Prostate gland (tissue), 2 donors: ENCODE data around the gene PPP1R36. TPM values are rescaled to one million over a fixed set of nuclear protein-coding genes. Genes with fewer than 3 reads are reported as not detected.
"Not testable (repeated sequence)": the region's sequence is repeated elsewhere in the genome, so short reads cannot be mapped to it uniquely, and the experiment has no call there.

Experiments used
- DNase-seq: peaks from one replicate; pipeline ENCODE4 v3.0.0-alpha.2; 2019; ENCODE audit warnings: low spot score
- H3K27ac ChIP-seq, 2 donors: fragments of 200-600 bp; sonication (generic); 2 replicates each; pipeline ENCODE4 v1.5.1; 2017 to 2019
- H3K27me3 ChIP-seq: fragments of 200-600 bp; sonication (generic); replicated peaks from 2 replicates; pipeline ENCODE4 v1.5.1; 2019; ENCODE audit not compliant: insufficient read depth
- H3K36me3 ChIP-seq, 2 donors: fragments of 200-600 bp; sonication (generic); 1 replicate in 1 of 2; 2 replicates in 1 of 2; pipeline versions ENCODE4 v1.5.1 to v1.8.1; 2017 to 2019
- H3K4me1 ChIP-seq: fragments of 200-600 bp; sonication (generic); replicated peaks from 2 replicates; pipeline ENCODE4 v1.5.1; 2019
- H3K4me3 ChIP-seq, 2 donors: fragments of 200-600 bp; sonication (generic); 2 replicates each; pipeline ENCODE4 v1.5.1; 2017 to 2019
- H3K9me3 ChIP-seq: fragments of 200-600 bp; sonication (generic); 2 replicates; pipeline ENCODE4 v1.5.1; 2017
- POLR2A ChIP-seq: fragments of 450-650 bp; IDR thresholded peaks from one replicate; pipeline ENCODE4 v1.6.1; 2016; ENCODE audit warnings: antibody characterized with exemption, mild to moderate bottlenecking
- POLR2AphosphoS5 ChIP-seq: sonication (generic); formaldehyde crosslinking; IDR thresholded peaks from one replicate; pipeline ENCODE4 v1.6.1; 2017; ENCODE audit warnings: antibody characterized with exemption
- WGBS: methylation state at CpG from one replicate; pipeline ENCODE4 v1.1.5; 2018; 5-methylcytosine and 5-hydroxymethylcytosine counted together
- intact Hi-C: fragments of 100-400 bp; cut with DNase I; formaldehyde crosslinking; loops from one replicate; pipeline ENCODE4 v1.14.2; 2022
- total RNA-seq, 2 donors: library from RNA; depleted of rRNA; stranded (reverse); fragments of >200 nt; gene quantifications; one replicate each; pipeline ENCODE4 v1.1.0, GENCODE V29; 2016
- TF ChIP-seq, protein P1 (sequence below), 4 experiments: fragments of 200-600 bp in 2 of 4; fragments of 450-650 bp in 2 of 4; sonication (generic) in 2 of 4; IDR thresholded peaks; 1 replicate in 3 of 4; 2 replicates in 1 of 4; pipeline ENCODE4 v1.5.1; 2016 to 2019; ENCODE audit warnings: antibody characterized with exemption in 4 of 4, mild to moderate bottlenecking in 2 of 4, moderate library complexity in 2 of 4

PPP1R36 gene
- total RNA-seq, 2 donors from 2014 or later = 2.0 to 8.6 TPM

DNA sequence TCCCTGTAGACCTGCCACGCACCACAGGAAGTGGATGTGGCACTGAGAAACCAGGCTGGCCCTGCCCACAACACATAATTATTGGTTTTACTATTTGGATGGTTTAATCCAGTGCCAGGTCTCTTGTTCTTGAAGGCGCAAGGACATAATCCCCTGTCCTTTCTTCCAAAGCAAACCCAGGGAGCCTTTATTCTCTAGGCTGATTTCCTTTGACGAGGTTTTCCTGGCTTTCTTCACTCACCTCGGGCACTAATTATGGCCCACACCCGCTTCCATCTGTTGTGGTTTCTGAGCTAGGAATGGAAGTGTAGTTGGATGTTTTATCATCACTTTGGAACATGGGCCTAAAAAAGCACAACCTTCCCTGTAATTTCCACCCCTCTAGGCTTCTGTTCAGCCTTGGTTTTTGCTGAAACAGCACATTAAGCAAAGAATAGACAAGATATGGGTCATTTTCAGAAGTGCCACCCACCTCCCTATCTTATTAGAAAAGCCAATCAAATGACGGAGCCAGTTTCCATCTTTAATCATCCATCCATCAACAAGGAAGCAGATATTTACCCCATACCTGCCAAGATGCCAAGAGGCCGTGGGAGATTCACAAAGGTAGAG lies 73.9 kb downstream of the PPP1R36 start:
- no peak for DNase-seq
- intact Hi-C loops = no loop called here
- WGBS = 63% methylated on average over 7 of the region's 7 CpGs

DNA sequence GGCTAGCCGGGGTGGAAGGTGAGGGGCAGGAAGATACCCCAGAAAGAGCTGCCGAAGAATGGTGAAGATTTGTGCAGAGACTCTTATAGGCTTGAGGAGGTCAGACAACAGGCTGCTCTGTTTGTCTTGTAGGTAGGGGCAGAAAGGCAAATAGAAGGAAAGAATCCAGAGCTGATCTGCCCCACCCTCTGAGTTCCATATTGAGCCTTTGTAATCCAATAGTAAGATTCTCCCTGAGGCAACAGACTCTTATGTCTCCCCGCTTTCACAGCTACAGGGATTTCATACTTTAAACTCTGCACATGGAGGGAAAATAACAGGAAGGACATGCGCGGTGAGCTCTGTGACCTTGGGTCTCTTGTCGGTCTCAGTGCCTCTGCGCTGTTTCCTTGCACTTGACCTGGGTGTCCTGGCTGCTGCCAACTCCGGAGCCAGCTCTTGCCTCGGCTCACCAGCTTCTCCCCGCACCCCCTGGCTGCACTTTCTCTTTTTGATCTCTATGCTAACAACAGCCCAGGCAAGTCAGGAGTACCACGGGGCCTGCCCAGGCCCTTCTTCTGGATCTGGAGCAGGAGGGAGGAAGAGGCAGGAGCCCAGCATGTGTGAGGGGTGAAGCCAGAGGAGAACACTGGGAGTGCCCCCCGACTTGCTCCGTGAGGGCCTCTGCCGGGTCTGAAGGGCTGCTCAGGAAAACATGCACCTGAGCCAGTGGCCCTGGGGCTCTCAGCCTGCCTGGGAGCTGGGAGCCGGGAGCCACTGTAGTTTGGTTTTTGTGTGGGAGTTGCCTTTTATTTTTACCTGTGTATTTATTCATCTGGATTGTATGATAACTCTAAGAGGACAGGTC lies 75.8 kb downstream of the PPP1R36 start:
- H3K4me3 ChIP-seq = no peak overlapping the region
- intact Hi-C loops = no loop called here
- H3K27ac ChIP-seq = no peak overlapping the region
- TF ChIP-seq POLR2AphosphoS5 = no peak
- TF ChIP-seq POLR2A = no peak
- TF ChIP-seq, protein P1, sequence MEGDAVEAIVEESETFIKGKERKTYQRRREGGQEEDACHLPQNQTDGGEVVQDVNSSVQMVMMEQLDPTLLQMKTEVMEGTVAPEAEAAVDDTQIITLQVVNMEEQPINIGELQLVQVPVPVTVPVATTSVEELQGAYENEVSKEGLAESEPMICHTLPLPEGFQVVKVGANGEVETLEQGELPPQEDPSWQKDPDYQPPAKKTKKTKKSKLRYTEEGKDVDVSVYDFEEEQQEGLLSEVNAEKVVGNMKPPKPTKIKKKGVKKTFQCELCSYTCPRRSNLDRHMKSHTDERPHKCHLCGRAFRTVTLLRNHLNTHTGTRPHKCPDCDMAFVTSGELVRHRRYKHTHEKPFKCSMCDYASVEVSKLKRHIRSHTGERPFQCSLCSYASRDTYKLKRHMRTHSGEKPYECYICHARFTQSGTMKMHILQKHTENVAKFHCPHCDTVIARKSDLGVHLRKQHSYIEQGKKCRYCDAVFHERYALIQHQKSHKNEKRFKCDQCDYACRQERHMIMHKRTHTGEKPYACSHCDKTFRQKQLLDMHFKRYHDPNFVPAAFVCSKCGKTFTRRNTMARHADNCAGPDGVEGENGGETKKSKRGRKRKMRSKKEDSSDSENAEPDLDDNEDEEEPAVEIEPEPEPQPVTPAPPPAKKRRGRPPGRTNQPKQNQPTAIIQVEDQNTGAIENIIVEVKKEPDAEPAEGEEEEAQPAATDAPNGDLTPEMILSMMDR (IDR thresholded peaks at IDR 0.05) = no peak
- no peak for DNase-seq
- peaks cover 3% of the 10 kb centered on the region for H3K27me3 ChIP-seq
- no peaks in the 10 kb centered on the region for H3K9me3 ChIP-seq
- no peaks in the 10 kb centered on the region for H3K36me3 ChIP-seq
- WGBS = 51% methylated on average over 15 of the region's 15 CpGs
- H3K4me1 ChIP-seq = no peaks in the 10 kb centered on the region

More for the DNA sequence above, 73.9 kb downstream of the PPP1R36 start:
- no peak overlapping the region for H3K27ac ChIP-seq
- no peak overlapping the region for H3K4me3 ChIP-seq
- TF ChIP-seq POLR2A (no peak), POLR2AphosphoS5 (no peak)
- TF ChIP-seq, protein P1 (IDR thresholded peaks at IDR 0.05) = no peak
- no peaks in the 10 kb centered on the region for H3K36me3 ChIP-seq
- H3K9me3 ChIP-seq = no peaks in the 10 kb centered on the region
- peaks cover 3% of the 10 kb centered on the region for H3K27me3 ChIP-seq
- no peaks in the 10 kb centered on the region for H3K4me1 ChIP-seq

DNA sequence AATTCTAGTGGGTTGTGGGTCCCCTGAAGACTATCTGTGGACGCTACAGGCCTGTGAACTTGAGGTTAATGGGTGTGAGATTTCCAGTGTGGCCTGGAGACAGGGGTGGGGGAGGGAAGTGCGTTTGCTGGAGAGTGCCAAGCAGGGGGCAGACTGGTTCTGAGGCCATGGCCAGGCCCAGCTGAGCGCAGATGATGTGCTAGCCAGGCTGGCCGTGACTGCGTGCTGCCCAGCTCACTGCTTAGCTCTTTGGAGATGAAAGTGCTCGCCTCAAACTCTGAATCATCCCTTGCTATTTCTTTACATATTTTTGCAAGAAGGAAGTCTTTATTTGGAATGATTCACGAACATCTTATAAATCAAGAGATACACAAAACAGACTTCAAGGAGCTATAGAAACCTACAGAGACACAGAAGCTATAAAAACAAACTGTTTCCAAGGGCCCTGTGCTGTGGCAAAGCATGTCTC lies 79.2 kb downstream of the PPP1R36 start:
- Histone ChIP-seq H3K4me1 (no peaks in the 10 kb centered on the region), H3K27me3 (no peaks in the 10 kb centered on the region), H3K27ac (no peak overlapping the region), H3K4me3 (no peak overlapping the region), H3K9me3 (no peaks in the 10 kb centered on the region), H3K36me3 (no peaks in the 10 kb centered on the region)
- intact Hi-C loops = no loop called here
- TF ChIP-seq, protein P1 (IDR thresholded peaks at IDR 0.05) = no peak
- no peak for TF ChIP-seq POLR2A
- no peak for TF ChIP-seq POLR2AphosphoS5
- no peak for DNase-seq
- WGBS = 38% methylated on average over 7 of the region's 7 CpGs

DNA sequence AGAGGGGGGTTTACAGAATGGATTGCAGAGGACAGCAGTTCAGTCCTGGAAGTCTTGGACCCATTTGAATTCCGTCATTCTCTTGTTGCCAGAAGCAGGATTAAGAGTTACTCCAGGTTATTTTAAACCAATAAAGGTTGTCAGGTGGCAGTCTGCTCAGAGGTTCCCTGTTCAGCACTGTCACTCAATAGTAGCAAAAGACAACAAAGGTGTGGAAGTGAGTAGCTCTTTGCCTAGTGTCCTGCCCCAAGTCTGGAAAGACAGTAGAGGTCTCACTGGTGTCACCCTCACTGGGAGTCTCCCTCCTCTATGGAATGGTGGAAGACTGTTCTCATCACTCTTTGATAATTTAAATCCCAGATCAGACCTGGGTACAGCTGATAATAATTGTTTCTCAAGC lies 81.0 kb downstream of the PPP1R36 start:
- Histone ChIP-seq H3K4me3 (no peak overlapping the region), H3K4me1 (no peaks in the 10 kb centered on the region), H3K9me3 (no peaks in the 10 kb centered on the region), H3K27me3 (no peaks in the 10 kb centered on the region), H3K36me3 (no peaks in the 10 kb centered on the region), H3K27ac (no peak overlapping the region)
- DNase-seq = no peak
- no peak for TF ChIP-seq POLR2AphosphoS5
- TF ChIP-seq, protein P1 (IDR thresholded peaks at IDR 0.05) = no peak
- no peak for TF ChIP-seq POLR2A
- intact Hi-C loops = loop anchor here (10.0 kb wide), 1 partner anchor 286 kb away; no protein-coding TSS in a partner anchor
- 100% methylated on average over 1 of the region's 1 CpG for WGBS

DNA sequence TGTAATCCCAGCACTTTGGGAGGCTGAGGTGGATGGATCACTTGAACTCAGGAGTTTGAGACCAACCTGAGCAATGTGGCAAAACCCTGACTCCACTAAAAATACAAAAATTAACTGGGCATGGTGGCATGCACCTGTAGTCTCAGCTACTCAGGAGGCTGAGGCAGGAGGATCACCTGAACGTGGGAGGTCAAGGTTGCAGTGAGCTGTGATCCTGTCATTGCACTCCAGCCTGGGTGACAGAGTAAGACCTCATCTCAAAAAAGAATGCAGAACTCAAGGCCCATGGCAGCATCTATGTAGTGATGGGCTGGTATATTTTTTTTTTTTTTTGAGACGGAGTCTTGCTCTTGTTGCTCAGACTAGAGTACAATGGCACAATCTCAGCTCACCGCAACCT lies 81.5 kb downstream of the PPP1R36 start:
- WGBS = 97% methylated on average over 3 of the region's 3 CpGs
- not testable (repeated sequence) for H3K36me3 ChIP-seq, H3K9me3 ChIP-seq, H3K4me1 ChIP-seq, H3K27ac ChIP-seq, H3K27me3 ChIP-seq, H3K4me3 ChIP-seq, DNase-seq
- intact Hi-C loops = loop anchor here (10.0 kb wide), 1 partner anchor 286 kb away; no protein-coding TSS in a partner anchor
